Breast epithelium (tissue), 4 donors: ENCODE measurements around the gene PLXND1. TPM values are rescaled to one million over a fixed set of nuclear protein-coding genes. Genes with fewer than 3 reads are reported as not detected.

Experiments
- DNase-seq, 2 donors: peaks; one replicate each; pipeline ENCODE4 v3.0.0-alpha.2; 2019; ENCODE audit warnings: low spot score in 2 of 2
- H3K27ac ChIP-seq, 2 donors: fragments of 200-600 bp; sonication (generic) in 1 of 2; one replicate each; pipeline ENCODE4 v1.5.1; 2016 to 2019; ENCODE audit warnings: mild to moderate bottlenecking in 1 of 2
- H3K27me3 ChIP-seq, 2 donors: fragments of 200-600 bp; sonication (generic) in 1 of 2; one replicate each; pipeline versions ENCODE4 v1.5.1 to v1.6.0; 2017 to 2019; ENCODE audit warnings: control low read depth in 1 of 2, mild to moderate bottlenecking in 1 of 2
- H3K36me3 ChIP-seq: fragments of 200-600 bp; one replicate; pipeline ENCODE4 v1.5.1; 2019
- H3K4me1 ChIP-seq, 2 donors: fragments of 200-600 bp; sonication (generic); one replicate each; pipeline ENCODE4 v1.5.1; 2016 to 2019; ENCODE audit warnings: control low read depth in 1 of 2
- H3K4me3 ChIP-seq, 3 donors: fragments of 200-600 bp; sonication (generic); 1 replicate in 2 of 3; 2 replicates in 1 of 3; pipeline ENCODE4 v1.5.1; 2016 to 2019; ENCODE audit warnings: mild to moderate bottlenecking in 3 of 3, moderate library complexity in 2 of 3
- H3K9me3 ChIP-seq, 2 donors: fragments of 200-600 bp; sonication (generic) in 1 of 2; one replicate each; pipeline ENCODE4 v1.5.1; 2016 to 2019; ENCODE audit warnings: control low read depth in 1 of 2
- POLR2A ChIP-seq: fragments of 450-650 bp; IDR thresholded peaks from one replicate; pipeline ENCODE4 v1.6.1; 2016; ENCODE audit warnings: antibody characterized with exemption, mild to moderate bottlenecking, moderate library complexity
- POLR2AphosphoS5 ChIP-seq, 3 donors: sonication (generic); formaldehyde crosslinking; IDR thresholded peaks; one replicate each; pipeline ENCODE4 v1.6.1; 2017; ENCODE audit warnings: antibody characterized with exemption in 3 of 3
- intact Hi-C: fragments of 100-400 bp; cut with DNase I; formaldehyde crosslinking; loops from one replicate; pipeline ENCODE4 v1.15.1; 2023; ENCODE audit warnings: low total_unique reads
- total RNA-seq, 3 donors: library from RNA; depleted of rRNA; stranded (reverse); fragments of >200 nt; gene quantifications; one replicate each; pipeline ENCODE4 v1.1.0, GENCODE V29; 2016
- TF ChIP-seq, protein P1 (sequence below), 3 donors: fragments of 450-650 bp; IDR thresholded peaks; one replicate each; pipeline ENCODE4 v1.5.1; 2016 to 2017; ENCODE audit warnings: antibody characterized with exemption in 3 of 3, mild to moderate bottlenecking in 3 of 3, moderate library complexity in 3 of 3

The PLXND1 gene
- total RNA-seq, 3 donors from 2014 or later, result 53.6 to 187 (median 118) TPM

DNA sequence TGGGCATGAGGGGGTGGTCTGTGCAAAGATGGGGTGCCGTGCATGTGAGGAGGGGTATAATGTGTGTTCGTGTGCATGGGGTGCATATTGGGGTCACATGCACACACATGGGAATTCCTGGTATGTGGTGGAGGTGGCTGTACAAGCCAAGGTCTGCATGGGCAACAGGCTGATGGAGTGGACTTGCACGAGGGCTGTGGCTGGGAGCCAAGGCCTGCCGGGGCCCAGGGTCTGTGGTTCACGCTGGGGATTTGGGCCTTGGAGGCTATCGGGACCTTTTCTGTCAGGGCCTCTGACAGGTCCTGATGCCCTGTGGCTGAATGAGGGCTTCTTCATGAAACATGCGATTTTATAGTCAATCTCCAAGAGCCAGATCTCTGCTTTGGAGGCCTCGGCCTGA, 9.8 kb upstream of the PLXND1 start:
- DNase-seq, result no peak
- no peaks in the 10 kb centered on the region for H3K9me3 ChIP-seq
- peaks cover 0 to 6% of the 10 kb centered on the region in 2 donors for H3K4me1 ChIP-seq
- H3K4me3 ChIP-seq, result no peak overlapping the region
- no peaks in the 10 kb centered on the region for H3K27me3 ChIP-seq
- TF ChIP-seq, protein P1, sequence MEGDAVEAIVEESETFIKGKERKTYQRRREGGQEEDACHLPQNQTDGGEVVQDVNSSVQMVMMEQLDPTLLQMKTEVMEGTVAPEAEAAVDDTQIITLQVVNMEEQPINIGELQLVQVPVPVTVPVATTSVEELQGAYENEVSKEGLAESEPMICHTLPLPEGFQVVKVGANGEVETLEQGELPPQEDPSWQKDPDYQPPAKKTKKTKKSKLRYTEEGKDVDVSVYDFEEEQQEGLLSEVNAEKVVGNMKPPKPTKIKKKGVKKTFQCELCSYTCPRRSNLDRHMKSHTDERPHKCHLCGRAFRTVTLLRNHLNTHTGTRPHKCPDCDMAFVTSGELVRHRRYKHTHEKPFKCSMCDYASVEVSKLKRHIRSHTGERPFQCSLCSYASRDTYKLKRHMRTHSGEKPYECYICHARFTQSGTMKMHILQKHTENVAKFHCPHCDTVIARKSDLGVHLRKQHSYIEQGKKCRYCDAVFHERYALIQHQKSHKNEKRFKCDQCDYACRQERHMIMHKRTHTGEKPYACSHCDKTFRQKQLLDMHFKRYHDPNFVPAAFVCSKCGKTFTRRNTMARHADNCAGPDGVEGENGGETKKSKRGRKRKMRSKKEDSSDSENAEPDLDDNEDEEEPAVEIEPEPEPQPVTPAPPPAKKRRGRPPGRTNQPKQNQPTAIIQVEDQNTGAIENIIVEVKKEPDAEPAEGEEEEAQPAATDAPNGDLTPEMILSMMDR (IDR thresholded peaks at IDR 0.05), result no peak
- TF ChIP-seq POLR2A, result no peak
- no peak for TF ChIP-seq POLR2AphosphoS5 (IDR thresholded peaks at IDR 0.05)
- H3K27ac ChIP-seq, result peak overlapping the region; percentile 29 to 80
- intact Hi-C loops, result no loop called here
- H3K36me3 ChIP-seq, result no peaks in the 10 kb centered on the region

DNA sequence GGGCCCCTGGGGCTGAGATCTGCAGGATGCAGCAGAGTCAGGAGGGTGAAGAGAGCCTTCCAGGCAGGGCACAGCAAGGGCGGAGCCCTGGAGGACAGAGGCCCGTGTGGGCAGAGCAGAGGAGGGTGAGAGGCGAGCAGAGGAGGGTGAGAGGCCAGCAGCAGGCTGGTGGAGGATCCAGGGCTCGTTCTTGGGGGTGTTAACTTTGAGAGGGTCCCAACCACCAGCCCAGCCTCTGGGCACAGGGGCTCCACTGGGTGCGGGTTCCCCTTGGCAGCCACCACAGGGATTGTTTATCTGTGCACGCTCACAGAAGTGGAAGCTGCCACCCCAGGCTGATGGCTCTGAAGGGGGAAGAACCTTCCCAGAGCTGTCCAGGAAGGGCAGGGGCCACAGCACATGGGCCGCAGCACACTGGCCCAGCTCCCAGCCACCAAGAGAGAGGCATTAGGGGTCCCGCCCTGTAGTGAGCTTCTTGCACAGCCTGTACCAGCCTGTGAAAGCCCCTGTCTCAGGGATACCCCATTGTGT, 9.3 kb upstream of the PLXND1 start:
- no peaks in the 10 kb centered on the region for H3K9me3 ChIP-seq
- no peaks in the 10 kb centered on the region for H3K27me3 ChIP-seq
- no peak overlapping the region for H3K4me3 ChIP-seq
- peak overlapping the region in 1 of 2 donors; percentile 80 for H3K27ac ChIP-seq
- no peak for DNase-seq
- H3K4me1 ChIP-seq, result peaks cover 0 to 6% of the 10 kb centered on the region in 2 donors
- intact Hi-C loops, result no loop called here
- no peaks in the 10 kb centered on the region for H3K36me3 ChIP-seq
- TF ChIP-seq, protein P1 (IDR thresholded peaks at IDR 0.05), result no peak
- TF ChIP-seq POLR2A (no peak), POLR2AphosphoS5 (IDR thresholded peaks at IDR 0.05) (no peak)

DNA sequence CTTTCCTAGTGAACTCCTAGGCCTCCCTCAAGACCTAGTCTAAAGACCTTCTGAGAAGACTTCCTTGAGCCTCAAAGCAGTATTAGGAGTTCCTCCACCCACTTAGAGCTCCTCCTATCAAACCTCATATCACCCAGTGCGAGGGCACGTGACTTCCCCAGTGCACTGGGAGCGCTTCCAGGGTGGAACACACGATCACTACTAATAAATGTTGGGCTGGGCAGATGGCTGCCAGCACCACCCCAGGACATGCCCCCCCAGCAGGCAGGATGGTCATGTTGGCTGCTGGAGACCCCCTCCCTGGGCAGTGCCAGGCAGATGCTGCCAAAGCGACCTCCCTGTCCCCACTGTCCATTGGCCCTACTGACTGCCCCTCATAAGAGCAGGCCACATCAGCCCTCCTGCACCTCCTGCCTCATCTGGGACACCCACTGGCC, 8.5 kb upstream of the PLXND1 start:
- Histone ChIP-seq H3K36me3 (no peaks in the 10 kb centered on the region), H3K9me3 (no peaks in the 10 kb centered on the region), H3K27ac (peak overlapping the region in 1 of 2 donors; percentile 80), H3K27me3 (no peaks in the 10 kb centered on the region), H3K4me3 (no peak overlapping the region), H3K4me1 (peaks cover 0 to 6% of the 10 kb centered on the region in 2 donors)
- intact Hi-C loops, result no loop called here
- TF ChIP-seq POLR2AphosphoS5 (IDR thresholded peaks at IDR 0.05) (no peak), POLR2A (peak; percentile 7)
- TF ChIP-seq, protein P1 (IDR thresholded peaks at IDR 0.05), result no peak
- DNase-seq, result no peak

DNA sequence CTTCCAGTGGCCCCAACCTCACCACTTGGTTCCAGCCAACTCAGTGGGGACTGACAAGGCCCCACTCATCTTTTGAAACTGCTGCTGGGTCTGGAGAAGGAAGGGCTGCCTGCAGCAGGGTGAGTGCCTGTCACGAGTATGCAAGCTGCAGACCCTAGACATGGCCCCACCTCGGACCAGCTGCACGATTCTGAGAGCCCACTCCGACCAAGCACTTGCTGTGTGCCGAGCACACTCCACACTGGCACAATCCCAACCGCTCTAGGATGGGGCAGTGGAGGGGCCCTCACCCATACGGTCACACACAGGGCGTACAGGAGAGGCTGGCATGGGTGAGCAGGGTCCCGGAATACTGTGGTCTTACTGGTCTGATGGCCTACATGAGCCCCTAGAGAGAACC, 8.0 kb upstream of the PLXND1 start:
- Histone ChIP-seq H3K4me3 (no peak overlapping the region), H3K4me1 (peaks cover 0 to 6% of the 10 kb centered on the region in 2 donors), H3K36me3 (no peaks in the 10 kb centered on the region), H3K27me3 (no peaks in the 10 kb centered on the region), H3K9me3 (no peaks in the 10 kb centered on the region), H3K27ac (peak overlapping the region in 1 of 2 donors; percentile 80)
- TF ChIP-seq POLR2AphosphoS5 (IDR thresholded peaks at IDR 0.05), result no peak
- TF ChIP-seq, protein P1 (IDR thresholded peaks at IDR 0.05), result no peak
- TF ChIP-seq POLR2A, result no peak
- DNase-seq, result no peak
- intact Hi-C loops, result no loop called here

DNA sequence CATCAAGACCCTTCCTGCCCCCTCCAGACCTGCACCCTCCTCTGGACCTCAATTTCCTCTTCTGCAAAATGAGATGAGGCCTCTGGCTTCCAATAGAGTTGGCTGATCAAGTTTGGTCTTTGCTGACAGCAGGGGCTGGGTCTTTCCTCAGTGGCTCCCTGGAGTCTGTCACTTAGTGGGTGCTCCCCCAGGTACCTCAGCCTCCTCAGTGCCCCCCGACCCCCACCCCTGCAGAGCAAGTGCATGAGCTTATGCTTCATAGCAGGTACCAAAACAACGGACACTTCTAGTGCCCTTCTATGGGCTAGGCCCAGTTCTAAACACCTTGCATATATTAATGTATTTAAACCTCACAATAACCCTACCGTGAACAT, 6.9 kb upstream of the PLXND1 start:
- H3K4me1 ChIP-seq, result peaks cover 0 to 6% of the 10 kb centered on the region in 2 donors
- H3K9me3 ChIP-seq, result no peaks in the 10 kb centered on the region
- TF ChIP-seq, protein P1 (IDR thresholded peaks at IDR 0.05), result no peak
- TF ChIP-seq POLR2A (no peak), POLR2AphosphoS5 (IDR thresholded peaks at IDR 0.05) (no peak)
- H3K4me3 ChIP-seq, result no peak overlapping the region
- no peaks in the 10 kb centered on the region for H3K27me3 ChIP-seq
- peak overlapping the region in 1 of 2 donors; percentile 72 for H3K27ac ChIP-seq
- H3K36me3 ChIP-seq, result no peaks in the 10 kb centered on the region
- intact Hi-C loops, result no loop called here
- DNase-seq, result no peak
